ENCODE data around the gene BNC2.

Gene BNC2

GRCh38 chr9:16555802-16556201 lies 314.7 kb downstream of the BNC2 start:
- H3K4me3 ChIP-seq (replicated peaks; ENCODE audit: insufficient read depth, low read length) = no peak overlapping the region
- no peak for TF ChIP-seq POLR2AphosphoS5 (IDR thresholded peaks at IDR 0.05; ENCODE audit: low read depth)
- TF ChIP-seq GABPA (IDR thresholded peaks at IDR 0.05; ENCODE audit: low read depth) = no peak
- no peak for TF ChIP-seq REST (IDR thresholded peaks at IDR 0.05; ENCODE audit: insufficient replicate concordance, low read depth)
- TF ChIP-seq CTCF (IDR thresholded peaks at IDR 0.05; ENCODE audit: insufficient read depth, low read length) = no peak
- TF ChIP-seq SPI1 (IDR thresholded peaks at IDR 0.05; ENCODE audit: borderline replicate concordance, low read depth) = no peak
- H3K27ac ChIP-seq (replicated peaks) = no peak overlapping the region
- H3K27me3 ChIP-seq (ENCODE audit: insufficient read depth, poor library complexity, severe bottlenecking) = no peaks in the 10 kb centered on the region
- DNase-seq (ENCODE audit: low read depth in 1 of 2, low spot score in 1 of 2) = no peak

- no peaks in the 10 kb centered on the region for H3K27me3 ChIP-seq (ENCODE audit: insufficient read depth, poor library complexity, severe bottlenecking)
- H3K27ac ChIP-seq (replicated peaks) = no peak overlapping the region
- no peak for TF ChIP-seq REST (IDR thresholded peaks at IDR 0.05; ENCODE audit: insufficient replicate concordance, low read depth)
- TF ChIP-seq CTCF (IDR thresholded peaks at IDR 0.05; ENCODE audit: insufficient read depth, low read length) = no peak
- TF ChIP-seq POLR2AphosphoS5 (IDR thresholded peaks at IDR 0.05; ENCODE audit: low read depth) = no peak
- no peak for TF ChIP-seq SPI1 (IDR thresholded peaks at IDR 0.05; ENCODE audit: borderline replicate concordance, low read depth)
- no peak for TF ChIP-seq GABPA (IDR thresholded peaks at IDR 0.05; ENCODE audit: low read depth)
- DNase-seq (ENCODE audit: low read depth in 1 of 2, low spot score in 1 of 2) = no peak
- H3K4me3 ChIP-seq (replicated peaks; ENCODE audit: insufficient read depth, low read length) = no peak overlapping the region
Observed at GRCh38 chr9:16553869-16554540, 316.5 kb downstream of the BNC2 start.

- TF ChIP-seq REST (IDR thresholded peaks at IDR 0.05; ENCODE audit: insufficient replicate concordance, low read depth) = no peak
- TF ChIP-seq POLR2AphosphoS5 (IDR thresholded peaks at IDR 0.05; ENCODE audit: low read depth) = no peak
- TF ChIP-seq GABPA (IDR thresholded peaks at IDR 0.05; ENCODE audit: low read depth) = no peak
- TF ChIP-seq CTCF (IDR thresholded peaks at IDR 0.05; ENCODE audit: insufficient read depth, low read length) = no peak
- no peak for TF ChIP-seq SPI1 (IDR thresholded peaks at IDR 0.05; ENCODE audit: borderline replicate concordance, low read depth)
- DNase-seq (ENCODE audit: low read depth in 1 of 2, low spot score in 1 of 2) = no peak
- Histone ChIP-seq H3K27me3 (ENCODE audit: insufficient read depth, poor library complexity, severe bottlenecking) (no peaks in the 10 kb centered on the region), H3K27ac (replicated peaks) (no peak overlapping the region), H3K4me3 (replicated peaks; ENCODE audit: insufficient read depth, low read length) (no peak overlapping the region)
Observed at GRCh38 chr9:16552252-16552651, 318.2 kb downstream of the BNC2 start.
